H1 (cell line): ENCODE data around the gene LTB4R. TPM values are rescaled to one million over a fixed set of nuclear protein-coding genes. Genes with fewer than 3 reads are reported as not detected.

Experiments
- BACH1 ChIP-seq: IDR thresholded peaks from 2 replicates; pipeline ENCODE4 v1.6.1; 2012; ENCODE audit warnings: low read length, improper control_type of control experiment
- BCL11A ChIP-seq, 2 experiments: IDR thresholded peaks; one replicate each; pipeline ENCODE4 v1.6.1; 2011; ENCODE audit warnings: low read depth in 2 of 2, low read length in 2 of 2, mild to moderate bottlenecking in 2 of 2
- EGR1 ChIP-seq: IDR thresholded peaks from 2 replicates; pipeline ENCODE4 v1.6.1; 2011; ENCODE audit warnings: low read depth, low read length, borderline replicate concordance
- FOSL1 ChIP-seq: IDR thresholded peaks from 2 replicates; pipeline ENCODE4 v1.6.1; 2011; ENCODE audit warnings: mild to moderate bottlenecking, low read depth, low read length, moderate library complexity; ENCODE audit not compliant: insufficient read depth
- GABPA ChIP-seq: IDR thresholded peaks from 2 replicates; pipeline ENCODE4 v1.6.1; 2011; ENCODE audit warnings: mild to moderate bottlenecking, low read length, moderate library complexity, borderline replicate concordance; ENCODE audit not compliant: insufficient read depth
- PHF8 ChIP-seq: fragments of 200-600 bp; sonication (generic); conservative IDR thresholded peaks from 2 replicates; pipeline ENCODE4 v1.7.1; 2012; ENCODE audit warnings: low read depth, mild to moderate bottlenecking, inconsistent platforms, low read length, moderate library complexity
- POLR2A ChIP-seq, 2 experiments: IDR thresholded peaks; 1 replicate in 1 of 2; 2 replicates in 1 of 2; pipeline ENCODE4 v1.6.1; 2011; ENCODE audit warnings: low read depth in 2 of 2, low read length in 2 of 2, mild to moderate bottlenecking in 2 of 2; ENCODE audit errors: control extremely low read depth in 1 of 2
- POU5F1 ChIP-seq: IDR thresholded peaks from 2 replicates; pipeline ENCODE4 v1.6.1; 2011; ENCODE audit warnings: low read depth, mild to moderate bottlenecking, low read length, moderate library complexity
- SIN3A ChIP-seq, 2 experiments: IDR thresholded peaks in 1 of 2; conservative IDR thresholded peaks in 1 of 2; 2 replicates each; pipeline ENCODE4 v1.6.1; 2011 to 2012; ENCODE audit warnings: low read length in 2 of 2, improper control_type of control experiment in 1 of 2, low read depth in 1 of 2, mild to moderate bottlenecking in 1 of 2
- polyA plus RNA-seq, 7 experiments: library from polyadenylated mRNA; depleted of rRNA in 3 of 7; stranded (reverse) in 5 of 7; unstranded in 2 of 7; fragments of >200 nt in 5 of 7; fragments of 200-250 nt in 2 of 7; gene quantifications; 1 replicate in 5 of 7; 2 replicates in 1 of 7; 4 replicates in 1 of 7; pipeline versions ENCODE4 v1.2.1 to v1.2.3, GENCODE V29; 2011 to 2013; ENCODE audit warnings: missing spikeins in 2 of 7, mixed read lengths in 2 of 7
- total RNA-seq: library from RNA; stranded (reverse); fragmentation: NEBNext Ultra II Directional; extraction: Animal tissue kit (Norgen Biotek cat#: 25700); gene quantifications from 2 replicates; pipeline ENCODE4 v1.2.1, GENCODE V29; 2021
- TF ChIP-seq, protein P1 (sequence below): fragments of 300-600 bp; sonication (generic); IDR thresholded peaks from 2 replicates; pipeline ENCODE4 v1.7.1; 2012; ENCODE audit warnings: low read length, moderate library complexity, mild to moderate bottlenecking, inconsistent platforms; ENCODE audit not compliant: insufficient replicate concordance
- TF ChIP-seq, protein P2 (sequence below): IDR thresholded peaks from 2 replicates; pipeline ENCODE4 v1.6.1; 2011; ENCODE audit warnings: low read length, improper control_type of control experiment

LTB4R gene
- total and polyA plus RNA-seq, 2 of the 8 experiments (the other 6 are each of a cell fraction or from before 2014, with no cell fraction given) = 4.1 to 6.7 TPM

DNA sequence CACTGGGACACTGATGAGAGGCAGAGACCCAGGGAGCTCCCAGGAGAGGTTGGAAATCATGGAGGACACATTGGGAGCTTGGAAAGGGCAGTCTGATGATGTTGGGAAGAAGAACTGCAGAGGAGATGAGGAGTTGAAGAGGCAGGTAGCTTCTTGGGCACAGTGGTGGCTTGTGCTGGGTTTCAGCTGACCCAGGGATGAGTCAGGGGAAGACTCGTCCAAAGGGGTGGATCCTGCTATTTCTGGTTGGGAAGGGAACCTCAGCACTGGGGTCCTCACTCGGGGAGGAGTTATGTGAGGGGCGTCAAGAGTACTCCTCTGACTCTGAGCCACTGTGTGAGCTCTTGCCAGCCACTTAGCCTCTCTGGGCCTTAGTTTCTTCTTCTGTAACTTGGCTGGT, 12.0 kb downstream of the LTB4R start (continued):
- TF ChIP-seq, protein P1, sequence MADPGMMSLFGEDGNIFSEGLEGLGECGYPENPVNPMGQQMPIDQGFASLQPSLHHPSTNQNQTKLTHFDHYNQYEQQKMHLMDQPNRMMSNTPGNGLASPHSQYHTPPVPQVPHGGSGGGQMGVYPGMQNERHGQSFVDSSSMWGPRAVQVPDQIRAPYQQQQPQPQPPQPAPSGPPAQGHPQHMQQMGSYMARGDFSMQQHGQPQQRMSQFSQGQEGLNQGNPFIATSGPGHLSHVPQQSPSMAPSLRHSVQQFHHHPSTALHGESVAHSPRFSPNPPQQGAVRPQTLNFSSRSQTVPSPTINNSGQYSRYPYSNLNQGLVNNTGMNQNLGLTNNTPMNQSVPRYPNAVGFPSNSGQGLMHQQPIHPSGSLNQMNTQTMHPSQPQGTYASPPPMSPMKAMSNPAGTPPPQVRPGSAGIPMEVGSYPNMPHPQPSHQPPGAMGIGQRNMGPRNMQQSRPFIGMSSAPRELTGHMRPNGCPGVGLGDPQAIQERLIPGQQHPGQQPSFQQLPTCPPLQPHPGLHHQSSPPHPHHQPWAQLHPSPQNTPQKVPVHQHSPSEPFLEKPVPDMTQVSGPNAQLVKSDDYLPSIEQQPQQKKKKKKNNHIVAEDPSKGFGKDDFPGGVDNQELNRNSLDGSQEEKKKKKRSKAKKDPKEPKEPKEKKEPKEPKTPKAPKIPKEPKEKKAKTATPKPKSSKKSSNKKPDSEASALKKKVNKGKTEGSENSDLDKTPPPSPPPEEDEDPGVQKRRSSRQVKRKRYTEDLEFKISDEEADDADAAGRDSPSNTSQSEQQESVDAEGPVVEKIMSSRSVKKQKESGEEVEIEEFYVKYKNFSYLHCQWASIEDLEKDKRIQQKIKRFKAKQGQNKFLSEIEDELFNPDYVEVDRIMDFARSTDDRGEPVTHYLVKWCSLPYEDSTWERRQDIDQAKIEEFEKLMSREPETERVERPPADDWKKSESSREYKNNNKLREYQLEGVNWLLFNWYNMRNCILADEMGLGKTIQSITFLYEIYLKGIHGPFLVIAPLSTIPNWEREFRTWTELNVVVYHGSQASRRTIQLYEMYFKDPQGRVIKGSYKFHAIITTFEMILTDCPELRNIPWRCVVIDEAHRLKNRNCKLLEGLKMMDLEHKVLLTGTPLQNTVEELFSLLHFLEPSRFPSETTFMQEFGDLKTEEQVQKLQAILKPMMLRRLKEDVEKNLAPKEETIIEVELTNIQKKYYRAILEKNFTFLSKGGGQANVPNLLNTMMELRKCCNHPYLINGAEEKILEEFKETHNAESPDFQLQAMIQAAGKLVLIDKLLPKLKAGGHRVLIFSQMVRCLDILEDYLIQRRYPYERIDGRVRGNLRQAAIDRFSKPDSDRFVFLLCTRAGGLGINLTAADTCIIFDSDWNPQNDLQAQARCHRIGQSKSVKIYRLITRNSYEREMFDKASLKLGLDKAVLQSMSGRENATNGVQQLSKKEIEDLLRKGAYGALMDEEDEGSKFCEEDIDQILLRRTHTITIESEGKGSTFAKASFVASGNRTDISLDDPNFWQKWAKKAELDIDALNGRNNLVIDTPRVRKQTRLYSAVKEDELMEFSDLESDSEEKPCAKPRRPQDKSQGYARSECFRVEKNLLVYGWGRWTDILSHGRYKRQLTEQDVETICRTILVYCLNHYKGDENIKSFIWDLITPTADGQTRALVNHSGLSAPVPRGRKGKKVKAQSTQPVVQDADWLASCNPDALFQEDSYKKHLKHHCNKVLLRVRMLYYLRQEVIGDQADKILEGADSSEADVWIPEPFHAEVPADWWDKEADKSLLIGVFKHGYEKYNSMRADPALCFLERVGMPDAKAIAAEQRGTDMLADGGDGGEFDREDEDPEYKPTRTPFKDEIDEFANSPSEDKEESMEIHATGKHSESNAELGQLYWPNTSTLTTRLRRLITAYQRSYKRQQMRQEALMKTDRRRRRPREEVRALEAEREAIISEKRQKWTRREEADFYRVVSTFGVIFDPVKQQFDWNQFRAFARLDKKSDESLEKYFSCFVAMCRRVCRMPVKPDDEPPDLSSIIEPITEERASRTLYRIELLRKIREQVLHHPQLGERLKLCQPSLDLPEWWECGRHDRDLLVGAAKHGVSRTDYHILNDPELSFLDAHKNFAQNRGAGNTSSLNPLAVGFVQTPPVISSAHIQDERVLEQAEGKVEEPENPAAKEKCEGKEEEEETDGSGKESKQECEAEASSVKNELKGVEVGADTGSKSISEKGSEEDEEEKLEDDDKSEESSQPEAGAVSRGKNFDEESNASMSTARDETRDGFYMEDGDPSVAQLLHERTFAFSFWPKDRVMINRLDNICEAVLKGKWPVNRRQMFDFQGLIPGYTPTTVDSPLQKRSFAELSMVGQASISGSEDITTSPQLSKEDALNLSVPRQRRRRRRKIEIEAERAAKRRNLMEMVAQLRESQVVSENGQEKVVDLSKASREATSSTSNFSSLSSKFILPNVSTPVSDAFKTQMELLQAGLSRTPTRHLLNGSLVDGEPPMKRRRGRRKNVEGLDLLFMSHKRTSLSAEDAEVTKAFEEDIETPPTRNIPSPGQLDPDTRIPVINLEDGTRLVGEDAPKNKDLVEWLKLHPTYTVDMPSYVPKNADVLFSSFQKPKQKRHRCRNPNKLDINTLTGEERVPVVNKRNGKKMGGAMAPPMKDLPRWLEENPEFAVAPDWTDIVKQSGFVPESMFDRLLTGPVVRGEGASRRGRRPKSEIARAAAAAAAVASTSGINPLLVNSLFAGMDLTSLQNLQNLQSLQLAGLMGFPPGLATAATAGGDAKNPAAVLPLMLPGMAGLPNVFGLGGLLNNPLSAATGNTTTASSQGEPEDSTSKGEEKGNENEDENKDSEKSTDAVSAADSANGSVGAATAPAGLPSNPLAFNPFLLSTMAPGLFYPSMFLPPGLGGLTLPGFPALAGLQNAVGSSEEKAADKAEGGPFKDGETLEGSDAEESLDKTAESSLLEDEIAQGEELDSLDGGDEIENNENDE = no peak
- TF ChIP-seq FOSL1 (no peak), BCL11A (IDR thresholded peaks at IDR 0.05; ENCODE audit: low read depth in 2 of 2, low read length in 2 of 2) (no peak), SIN3A (conservative IDR thresholded peaks at IDR 0.05 in 1 of 2, IDR thresholded peaks at IDR 0.05 in 1 of 2; ENCODE audit: low read depth in 1 of 2, low read length in 2 of 2) (no peak), PHF8 (no peak), POLR2A (IDR thresholded peaks at IDR 0.05; ENCODE audit: control extremely low read depth in 1 of 2, low read depth in 2 of 2, low read length in 2 of 2) (no peak), BACH1 (no peak), GABPA (no peak), POU5F1 (no peak), EGR1 (no peak)
- TF ChIP-seq, protein P2, sequence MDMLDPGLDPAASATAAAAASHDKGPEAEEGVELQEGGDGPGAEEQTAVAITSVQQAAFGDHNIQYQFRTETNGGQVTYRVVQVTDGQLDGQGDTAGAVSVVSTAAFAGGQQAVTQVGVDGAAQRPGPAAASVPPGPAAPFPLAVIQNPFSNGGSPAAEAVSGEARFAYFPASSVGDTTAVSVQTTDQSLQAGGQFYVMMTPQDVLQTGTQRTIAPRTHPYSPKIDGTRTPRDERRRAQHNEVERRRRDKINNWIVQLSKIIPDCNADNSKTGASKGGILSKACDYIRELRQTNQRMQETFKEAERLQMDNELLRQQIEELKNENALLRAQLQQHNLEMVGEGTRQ = no peak
